ENCODE data around the gene PPM1B. TPM values are rescaled to one million over a fixed set of nuclear protein-coding genes. Genes with fewer than 3 reads are reported as not detected.

The PPM1B gene
- total RNA-seq, 1 donor from 2014 or later = 56.2 TPM

- DNase-seq = no peak
- Histone ChIP-seq H3K36me3 (no peaks in the 10 kb centered on the region), H3K9me3 (replicated peaks) (no peaks in the 10 kb centered on the region), H3K27me3 (ENCODE audit: low read depth) (no peaks in the 10 kb centered on the region), H3K27ac (replicated peaks) (no peak overlapping the region), H3K4me3 (no peak overlapping the region), H3K4me1 (peaks cover 7% of the 10 kb centered on the region)
- intact Hi-C loops (cut with micrococcal nuclease) = no loop called here
- TF ChIP-seq, protein P1, sequence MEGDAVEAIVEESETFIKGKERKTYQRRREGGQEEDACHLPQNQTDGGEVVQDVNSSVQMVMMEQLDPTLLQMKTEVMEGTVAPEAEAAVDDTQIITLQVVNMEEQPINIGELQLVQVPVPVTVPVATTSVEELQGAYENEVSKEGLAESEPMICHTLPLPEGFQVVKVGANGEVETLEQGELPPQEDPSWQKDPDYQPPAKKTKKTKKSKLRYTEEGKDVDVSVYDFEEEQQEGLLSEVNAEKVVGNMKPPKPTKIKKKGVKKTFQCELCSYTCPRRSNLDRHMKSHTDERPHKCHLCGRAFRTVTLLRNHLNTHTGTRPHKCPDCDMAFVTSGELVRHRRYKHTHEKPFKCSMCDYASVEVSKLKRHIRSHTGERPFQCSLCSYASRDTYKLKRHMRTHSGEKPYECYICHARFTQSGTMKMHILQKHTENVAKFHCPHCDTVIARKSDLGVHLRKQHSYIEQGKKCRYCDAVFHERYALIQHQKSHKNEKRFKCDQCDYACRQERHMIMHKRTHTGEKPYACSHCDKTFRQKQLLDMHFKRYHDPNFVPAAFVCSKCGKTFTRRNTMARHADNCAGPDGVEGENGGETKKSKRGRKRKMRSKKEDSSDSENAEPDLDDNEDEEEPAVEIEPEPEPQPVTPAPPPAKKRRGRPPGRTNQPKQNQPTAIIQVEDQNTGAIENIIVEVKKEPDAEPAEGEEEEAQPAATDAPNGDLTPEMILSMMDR (IDR thresholded peaks at IDR 0.05; ENCODE audit: borderline replicate concordance) = no peak
Observed at GRCh38 chr2:44139741-44140140, 28.9 kb upstream of the PPM1B start.

DNA sequence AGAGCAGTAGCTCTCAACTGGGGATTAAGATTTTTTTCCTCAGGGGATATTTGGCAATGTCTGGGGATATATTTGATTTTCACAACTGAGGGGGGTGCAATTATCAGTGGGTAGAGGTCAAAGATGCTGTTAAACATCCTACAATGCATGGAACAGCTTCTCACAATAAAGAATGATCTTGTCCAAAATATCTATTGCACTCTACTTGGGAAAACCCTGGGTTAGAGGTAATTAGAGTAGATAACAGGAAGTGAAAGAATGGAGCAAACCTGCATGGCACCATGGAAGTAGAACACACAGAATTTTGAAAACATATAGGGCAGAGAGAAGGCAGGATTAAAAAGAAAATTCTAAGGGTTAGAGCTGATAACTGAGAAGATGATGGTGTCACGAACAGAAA, 26.4 kb upstream of the PPM1B start:
- no peaks in the 10 kb centered on the region for H3K4me1 ChIP-seq
- no peak for DNase-seq
- TF ChIP-seq, protein P1 (IDR thresholded peaks at IDR 0.05; ENCODE audit: borderline replicate concordance) = no peak
- no peak overlapping the region for H3K4me3 ChIP-seq
- peaks cover 4% of the 10 kb centered on the region for H3K27me3 ChIP-seq (ENCODE audit: low read depth)
- no peaks in the 10 kb centered on the region for H3K36me3 ChIP-seq
- H3K9me3 ChIP-seq (replicated peaks) = no peaks in the 10 kb centered on the region
- intact Hi-C loops (cut with micrococcal nuclease) = no loop called here
- H3K27ac ChIP-seq (replicated peaks) = no peak overlapping the region

GRCh38 chr2:44143701-44144100, 25.0 kb upstream of the PPM1B start:
- no peaks in the 10 kb centered on the region for H3K36me3 ChIP-seq
- H3K4me3 ChIP-seq = no peak overlapping the region
- no peaks in the 10 kb centered on the region for H3K4me1 ChIP-seq
- DNase-seq = no peak
- intact Hi-C loops (cut with micrococcal nuclease) = no loop called here
- TF ChIP-seq, protein P1 (IDR thresholded peaks at IDR 0.05; ENCODE audit: borderline replicate concordance) = no peak
- H3K9me3 ChIP-seq (replicated peaks) = no peaks in the 10 kb centered on the region
- H3K27me3 ChIP-seq (ENCODE audit: low read depth) = peaks cover 4% of the 10 kb centered on the region
- H3K27ac ChIP-seq (replicated peaks) = no peak overlapping the region

- Histone ChIP-seq H3K4me1 (no peaks in the 10 kb centered on the region), H3K4me3 (no peak overlapping the region), H3K9me3 (replicated peaks) (no peaks in the 10 kb centered on the region), H3K27me3 (ENCODE audit: low read depth) (peaks cover 18% of the 10 kb centered on the region), H3K27ac (replicated peaks) (no peak overlapping the region), H3K36me3 (no peaks in the 10 kb centered on the region)
- no peak for DNase-seq
- TF ChIP-seq, protein P1 (IDR thresholded peaks at IDR 0.05; ENCODE audit: borderline replicate concordance) = no peak
- intact Hi-C loops (cut with micrococcal nuclease) = no loop called here
Observed at GRCh38 chr2:44148999-44149398, 19.7 kb upstream of the PPM1B start.

GRCh38 chr2:44150473-44150872, 18.2 kb upstream of the PPM1B start:
- Histone ChIP-seq H3K27ac (replicated peaks) (no peak overlapping the region), H3K9me3 (replicated peaks) (no peaks in the 10 kb centered on the region), H3K4me3 (no peak overlapping the region), H3K27me3 (ENCODE audit: low read depth) (peaks cover 15% of the 10 kb centered on the region), H3K4me1 (no peaks in the 10 kb centered on the region), H3K36me3 (no peaks in the 10 kb centered on the region)
- TF ChIP-seq, protein P1 (IDR thresholded peaks at IDR 0.05; ENCODE audit: borderline replicate concordance) = no peak
- no peak for DNase-seq
- intact Hi-C loops (cut with micrococcal nuclease) = no loop called here

All from left ventricle myocardium inferior (tissue), 1 donor.